ENCODE measurements around the gene SCAF1. TPM values are rescaled to one million over a fixed set of nuclear protein-coding genes. Genes with fewer than 3 reads are reported as not detected.

Gene SCAF1
- total and polyA plus RNA-seq, 9 of the 15 experiments (the other 6 are each of a cell fraction or from before 2014, with no cell fraction given), result 0.20 to 79.0 (median 4.9) TPM

- peak; percentile 97 for TF ChIP-seq PRDM10 (IDR thresholded peaks at IDR 0.05; ENCODE audit: partially characterized antibody)
- no peak for TF ChIP-seq POLR2AphosphoS2 (IDR thresholded peaks at IDR 0.05; ENCODE audit: low read length)
- TF ChIP-seq ZFP36 (IDR thresholded peaks at IDR 0.05; ENCODE audit: low read depth, low read length, partially characterized antibody), result peak; percentile 90
- TF ChIP-seq E2F8 (IDR thresholded peaks at IDR 0.05; ENCODE audit: low read depth, partially characterized antibody), result peak; percentile 13
- TF ChIP-seq U2AF1 (optimal IDR thresholded peaks at IDR 0.05; ENCODE audit: low read depth, low read length), result no peak
- no peak for TF ChIP-seq TEAD4 (IDR thresholded peaks at IDR 0.05; ENCODE audit: low read length)
- TF ChIP-seq TEAD4 (CRISPR knock-in tag; IDR thresholded peaks at IDR 0.05; ENCODE audit: borderline replicate concordance), result no peak
- peak in 1 of 2 experiments; percentile 89; a peak in 2 of 4 replicates for TF ChIP-seq HDAC1 (IDR thresholded peaks at IDR 0.05)
- TF ChIP-seq RBM14 (IDR thresholded peaks at IDR 0.05; ENCODE audit: borderline replicate concordance, insufficient read depth, low read depth, low read length), result no peak
- peak; percentile 73 for TF ChIP-seq VEZF1 (CRISPR knock-in tag; IDR thresholded peaks at IDR 0.05)
- peak; percentile 56 for TF ChIP-seq KDM5B (IDR thresholded peaks at IDR 0.05; ENCODE audit: insufficient replicate concordance, low read depth, low read length)
- TF ChIP-seq ZNF639 (CRISPR knock-in tag; conservative IDR thresholded peaks at IDR 0.05 in 1 of 2, IDR thresholded peaks at IDR 0.05 in 1 of 2), result no peak; a peak in 1 of 4 replicates
- TF ChIP-seq SUPT5H (IDR thresholded peaks at IDR 0.05), result peak; percentile 89
- TF ChIP-seq TBP (optimal IDR thresholded peaks at IDR 0.05; ENCODE audit: low read depth, low read length), result peak; percentile 66
- TF ChIP-seq, protein P1, sequence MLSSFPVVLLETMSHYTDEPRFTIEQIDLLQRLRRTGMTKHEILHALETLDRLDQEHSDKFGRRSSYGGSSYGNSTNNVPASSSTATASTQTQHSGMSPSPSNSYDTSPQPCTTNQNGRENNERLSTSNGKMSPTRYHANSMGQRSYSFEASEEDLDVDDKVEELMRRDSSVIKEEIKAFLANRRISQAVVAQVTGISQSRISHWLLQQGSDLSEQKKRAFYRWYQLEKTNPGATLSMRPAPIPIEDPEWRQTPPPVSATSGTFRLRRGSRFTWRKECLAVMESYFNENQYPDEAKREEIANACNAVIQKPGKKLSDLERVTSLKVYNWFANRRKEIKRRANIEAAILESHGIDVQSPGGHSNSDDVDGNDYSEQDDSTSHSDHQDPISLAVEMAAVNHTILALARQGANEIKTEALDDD (IDR thresholded peaks at IDR 0.05), result no peak
- TF ChIP-seq TAF9B (IDR thresholded peaks at IDR 0.05; ENCODE audit: partially characterized antibody), result peak; percentile 12
Observed at GRCh38 chr19:49665351-49666119, 23.5 kb downstream of the SCAF1 start, which contains the start of the genes BCL2L12 and IRF3 (continued).

Measured in K562 (cell line).